B cell (primary cell): Measurements from ENCODE around the gene SESN3. TPM values are rescaled to one million over a fixed set of nuclear protein-coding genes. Genes with fewer than 3 reads are reported as not detected.

Experiments used
- ATAC-seq: fragments of 200-7000 bp; cut with Tn5 transposase; one replicate; pipeline ENCODE4 v1.10.0; 2021; ENCODE audit warnings: low read depth, mild to moderate bottlenecking, moderate number of reproducible peaks, moderate library complexity
- CTCF ChIA-PET: fragments of 350-600 bp; sonication (Branson Sonifier 250); formaldehyde crosslinking; loops from one replicate; lab custom pipeline; 2021; ENCODE audit warnings: antibody characterized with exemption, inconsistent platforms; lab: Charles Lee
- POLR2A ChIA-PET: fragments of 350-600 bp; sonication (Branson Sonifier 250); formaldehyde crosslinking; loops from one replicate; lab custom pipeline; 2021; ENCODE audit warnings: antibody characterized with exemption; lab: Charles Lee
- DNase-seq: peaks from one replicate; pipeline ENCODE4 v3.0.0; 2013
- H2AFZ ChIP-seq: 2 replicates; pipeline ENCODE4 v1.6.1; 2012; ENCODE audit warnings: mild to moderate bottlenecking, low read depth, low read length; ENCODE audit not compliant: insufficient read depth, poor library complexity, severe bottlenecking
- H3K27ac ChIP-seq, 2 donors: 1 replicate in 1 of 2; 2 replicates in 1 of 2; pipeline ENCODE4 v1.5.1; 2012 to 2013; ENCODE audit warnings: low read length in 2 of 2, mild to moderate bottlenecking in 2 of 2, moderate library complexity in 1 of 2
- H3K27me3 ChIP-seq, 4 experiments: fragments of 200-600 bp in 1 of 4; sonication (generic) in 1 of 4; replicated peaks in 1 of 4; 1 replicate in 2 of 4; 2 replicates in 2 of 4; pipeline versions ENCODE4 v1.6.1 to v1.7.0; 2013 to 2016; ENCODE audit warnings: low read length in 3 of 4, mild to moderate bottlenecking in 2 of 4, mixed read lengths in 1 of 4, moderate library complexity in 1 of 4; ENCODE audit not compliant: insufficient read depth in 4 of 4, control insufficient read depth in 3 of 4; ENCODE audit errors: control extremely low read depth in 1 of 4
- H3K36me3 ChIP-seq, 2 experiments: replicated peaks in 1 of 2; 1 replicate in 1 of 2; 2 replicates in 1 of 2; pipeline versions ENCODE4 v1.6.1 to v1.7.1; 2013; ENCODE audit warnings: low read length in 1 of 2; ENCODE audit not compliant: insufficient read depth in 2 of 2, control insufficient read depth in 1 of 2; ENCODE audit errors: control extremely low read depth in 1 of 2, extremely low read depth in 1 of 2
- H3K4me1 ChIP-seq, 2 donors: fragments of 200-600 bp in 1 of 2; sonication (generic) in 1 of 2; 1 replicate in 1 of 2; 2 replicates in 1 of 2; pipeline versions ENCODE4 v1.5.1 to v1.6.1; 2013 to 2017; ENCODE audit warnings: low read length in 2 of 2; ENCODE audit not compliant: control insufficient read depth in 2 of 2, insufficient read depth in 2 of 2
- H3K4me2 ChIP-seq: replicated peaks from 2 replicates; pipeline ENCODE3; 2012; ENCODE audit warnings: mild to moderate bottlenecking, low read depth, low read length; ENCODE audit not compliant: poor library complexity, severe bottlenecking
- H3K4me3 ChIP-seq, 5 experiments: fragments of 200-600 bp in 1 of 5; sonication (generic) in 1 of 5; 1 replicate in 3 of 5; 2 replicates in 2 of 5; pipeline versions ENCODE4 v1.5.1 to v1.7.0; 2011 to 2016; ENCODE audit warnings: low read length in 4 of 5, mild to moderate bottlenecking in 4 of 5, low read depth in 2 of 5, control low read depth in 1 of 5, moderate library complexity in 1 of 5; ENCODE audit not compliant: insufficient read depth in 1 of 5; ENCODE audit errors: control extremely low read depth in 1 of 5, extremely low read depth in 1 of 5
- H3K79me2 ChIP-seq: fragments of 200-600 bp; sonication (generic); one replicate; pipeline ENCODE4 v1.6.0; 2016; ENCODE audit warnings: low read length; ENCODE audit not compliant: control insufficient read depth, insufficient read depth
- H3K9ac ChIP-seq: fragments of 200-600 bp; sonication (generic); 2 replicates; pipeline ENCODE4 v1.6.1; 2017; ENCODE audit warnings: mild to moderate bottlenecking, low read length, moderate library complexity
- H3K9me3 ChIP-seq, 3 donors: one replicate each; pipeline versions ENCODE4 v1.6.1 to v1.7.1; 2013; ENCODE audit warnings: low read length in 2 of 3; ENCODE audit not compliant: control insufficient read depth in 2 of 3, insufficient read depth in 1 of 3; ENCODE audit errors: control extremely low read depth in 1 of 3
- H4K20me1 ChIP-seq: 2 replicates; pipeline ENCODE4 v1.6.0; 2012; ENCODE audit warnings: mild to moderate bottlenecking, low read length; ENCODE audit not compliant: insufficient read depth, control insufficient read depth, poor library complexity, severe bottlenecking
- H3K27ac Mint-ChIP-seq: one replicate; pipeline ENCODE4 v1.8.0; 2021; ENCODE audit warnings: mixed read lengths
- H3K27me3 Mint-ChIP-seq: one replicate; pipeline ENCODE4 v1.8.0; 2021; ENCODE audit warnings: mixed read lengths
- H3K4me1 Mint-ChIP-seq: one replicate; pipeline ENCODE4 v1.8.0; 2021; ENCODE audit warnings: mixed read lengths
- H3K4me3 Mint-ChIP-seq: one replicate; pipeline ENCODE4 v1.8.0; 2021; ENCODE audit warnings: mixed read lengths
- H3K9me3 Mint-ChIP-seq: one replicate; pipeline ENCODE4 v1.8.0; 2022; ENCODE audit warnings: mixed read lengths; ENCODE audit not compliant: insufficient read depth
- EZH2 ChIP-seq: IDR thresholded peaks from 2 replicates; pipeline ENCODE4 v1.6.1; 2012; ENCODE audit warnings: borderline replicate concordance, low read depth, mild to moderate bottlenecking, moderate library complexity, low read length; ENCODE audit not compliant: insufficient read depth, poor library complexity, severe bottlenecking
- WGBS: methylation state at CpG from one replicate; pipeline ENCODE4 v1.1.5; 2013; ENCODE audit warnings: missing lambda C conversion rate; ENCODE audit not compliant: insufficient coverage; 5-methylcytosine and 5-hydroxymethylcytosine counted together
- intact Hi-C: fragments of 100-400 bp; cut with micrococcal nuclease; formaldehyde crosslinking; loops from one replicate; pipeline ENCODE4 v1.10.0; 2022
- polyA plus RNA-seq: library from polyadenylated mRNA; depleted of rRNA; stranded (reverse); fragments of >200 nt; gene quantifications from 2 replicates; pipeline ENCODE4 v1.2.3, GENCODE V29; 2012
- total RNA-seq, 2 donors: library from RNA; stranded (reverse); fragments of 120-200 nt in 1 of 2; gene quantifications; 1 replicate in 1 of 2; 2 replicates in 1 of 2; pipeline versions ENCODE4 v1.2.3 to v1.2.4, GENCODE V29; 2013 to 2022
- TF ChIP-seq, protein P1 (sequence below): fragments of 200-600 bp; IDR thresholded peaks from one replicate; pipeline ENCODE4 v1.8.0; 2022; ENCODE audit warnings: antibody characterized with exemption, mild to moderate bottlenecking

Gene SESN3
- total and polyA plus RNA-seq, 2 donors (not counting 1 experiment from before 2014, with no cell fraction given), result 10.1 to 519 TPM

DNA sequence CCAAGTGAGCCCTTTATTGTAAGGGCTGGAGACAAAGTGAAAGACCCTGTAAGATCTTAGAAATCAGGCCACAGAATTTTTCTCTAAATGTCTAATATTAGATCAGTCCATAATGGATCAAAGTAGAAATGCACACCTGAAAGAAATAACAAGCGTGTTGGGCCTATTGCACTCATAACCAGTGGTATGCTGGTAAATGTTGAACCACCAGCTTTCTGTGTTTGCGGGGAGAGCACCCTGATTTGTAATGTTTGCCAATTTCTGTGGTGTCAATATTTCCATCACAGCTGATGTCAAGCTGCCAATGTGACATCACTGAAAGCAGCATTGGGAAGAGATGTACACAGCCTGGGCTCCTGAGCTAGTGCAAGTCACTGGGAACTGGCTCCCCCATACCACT, 95.1 kb downstream of the SESN3 start:
- no peak overlapping the region for H3K4me2 ChIP-seq
- Mint-ChIP-seq H3K9me3 (no peaks in the 10 kb centered on the region), H3K4me3 (no peak overlapping the region), H3K4me1 (no peaks in the 10 kb centered on the region), H3K27ac (no peak overlapping the region), H3K27me3 (no peaks in the 10 kb centered on the region)
- H3K9me3 ChIP-seq, result no peaks in the 10 kb centered on the region
- POLR2A ChIA-PET, result interaction anchor here (1.0 kb wide), 1 partner anchor 162 kb away, joined by 4 read pairs; the partner anchor contains the start of genes CWC15 and KDM4D
- ATAC-seq, result no peak
- H3K4me3 ChIP-seq, result no peak overlapping the region
- CTCF ChIA-PET, result interaction anchor here (0.6 to 6.3 kb wide), 7 partner anchors 17 to 1946 kb away, joined by 3 to 135 read pairs (median 3); partner anchors contain the start of genes CWC15, ENDOD1 and SRSF8
- no peak for TF ChIP-seq EZH2
- TF ChIP-seq, protein P1, sequence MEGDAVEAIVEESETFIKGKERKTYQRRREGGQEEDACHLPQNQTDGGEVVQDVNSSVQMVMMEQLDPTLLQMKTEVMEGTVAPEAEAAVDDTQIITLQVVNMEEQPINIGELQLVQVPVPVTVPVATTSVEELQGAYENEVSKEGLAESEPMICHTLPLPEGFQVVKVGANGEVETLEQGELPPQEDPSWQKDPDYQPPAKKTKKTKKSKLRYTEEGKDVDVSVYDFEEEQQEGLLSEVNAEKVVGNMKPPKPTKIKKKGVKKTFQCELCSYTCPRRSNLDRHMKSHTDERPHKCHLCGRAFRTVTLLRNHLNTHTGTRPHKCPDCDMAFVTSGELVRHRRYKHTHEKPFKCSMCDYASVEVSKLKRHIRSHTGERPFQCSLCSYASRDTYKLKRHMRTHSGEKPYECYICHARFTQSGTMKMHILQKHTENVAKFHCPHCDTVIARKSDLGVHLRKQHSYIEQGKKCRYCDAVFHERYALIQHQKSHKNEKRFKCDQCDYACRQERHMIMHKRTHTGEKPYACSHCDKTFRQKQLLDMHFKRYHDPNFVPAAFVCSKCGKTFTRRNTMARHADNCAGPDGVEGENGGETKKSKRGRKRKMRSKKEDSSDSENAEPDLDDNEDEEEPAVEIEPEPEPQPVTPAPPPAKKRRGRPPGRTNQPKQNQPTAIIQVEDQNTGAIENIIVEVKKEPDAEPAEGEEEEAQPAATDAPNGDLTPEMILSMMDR, result no peak
- no peaks in the 10 kb centered on the region for H3K4me1 ChIP-seq
- no peak overlapping the region for H3K9ac ChIP-seq
- intact Hi-C loops, result loop anchor here (5.0 to 10.0 kb wide), 3 partner anchors 164 to 611 kb away; partner anchors contain the start of genes CWC15 and KDM4D
- no peak for DNase-seq
- peaks cover 0 to 7% of the 10 kb centered on the region in 2 experiments for H3K36me3 ChIP-seq
- no peak overlapping the region for H3K27ac ChIP-seq
- H3K27me3 ChIP-seq, result no peaks in the 10 kb centered on the region
- H2AFZ ChIP-seq, result no peak overlapping the region
- H4K20me1 ChIP-seq, result no peaks in the 10 kb centered on the region
- WGBS, result 100% methylated on average over 2 of the region's 2 CpGs
- H3K79me2 ChIP-seq, result no peaks in the 10 kb centered on the region

- intact Hi-C loops, result loop anchor here (5.0 to 10.0 kb wide), 3 partner anchors 163 to 610 kb away; partner anchors contain the start of genes CWC15 and KDM4D
- WGBS, result no CpG with 5 or more reads among the region's 6 CpGs
- H3K27me3 ChIP-seq, result no peaks in the 10 kb centered on the region
- CTCF ChIA-PET, result interaction anchor here (3.9 kb wide), 1 partner anchor 45 kb away, joined by 18 read pairs; the partner anchor contains the start of gene ENDOD1
- no peaks in the 10 kb centered on the region for H3K9me3 Mint-ChIP-seq
- H3K4me3 ChIP-seq, result no peak overlapping the region
- TF ChIP-seq, protein P1, result no peak
- TF ChIP-seq EZH2, result no peak
- no peaks in the 10 kb centered on the region for H3K27me3 Mint-ChIP-seq
- POLR2A ChIA-PET, result no interaction called here
- H3K4me1 ChIP-seq, result no peaks in the 10 kb centered on the region
- no peak overlapping the region for H3K4me3 Mint-ChIP-seq
- no peak overlapping the region for H3K27ac ChIP-seq
- DNase-seq (no peak), ATAC-seq (no peak)
- H4K20me1 ChIP-seq, result no peaks in the 10 kb centered on the region
- H3K27ac Mint-ChIP-seq, result no peak overlapping the region
- H3K9ac ChIP-seq, result no peak overlapping the region
- no peaks in the 10 kb centered on the region for H3K9me3 ChIP-seq
- no peak overlapping the region for H2AFZ ChIP-seq
- H3K4me2 ChIP-seq, result no peak overlapping the region
- peaks cover 0 to 7% of the 10 kb centered on the region in 2 experiments for H3K36me3 ChIP-seq
- no peaks in the 10 kb centered on the region for H3K79me2 ChIP-seq
- H3K4me1 Mint-ChIP-seq, result no peaks in the 10 kb centered on the region
These were observed 95.8 kb downstream of the SESN3 start for GRCh38 chr11:95135155-95135554.
